GM21367 (cell line): ENCODE measurements around the gene MAN1C1.

Source experiments
- ATAC-seq: cut with Tn5 transposase; IDR thresholded peaks from one replicate; pipeline ENCODE4 v1.9.1; 2021; ENCODE audit not compliant: unreplicated experiment

The MAN1C1 gene

GRCh38 chr1:25613091-25613490, 3.5 kb upstream of the MAN1C1 start:
- no peak for ATAC-seq

GRCh38 chr1:25614501-25615171, 2.0 kb upstream of the MAN1C1 start:
- no peak for ATAC-seq

DNA sequence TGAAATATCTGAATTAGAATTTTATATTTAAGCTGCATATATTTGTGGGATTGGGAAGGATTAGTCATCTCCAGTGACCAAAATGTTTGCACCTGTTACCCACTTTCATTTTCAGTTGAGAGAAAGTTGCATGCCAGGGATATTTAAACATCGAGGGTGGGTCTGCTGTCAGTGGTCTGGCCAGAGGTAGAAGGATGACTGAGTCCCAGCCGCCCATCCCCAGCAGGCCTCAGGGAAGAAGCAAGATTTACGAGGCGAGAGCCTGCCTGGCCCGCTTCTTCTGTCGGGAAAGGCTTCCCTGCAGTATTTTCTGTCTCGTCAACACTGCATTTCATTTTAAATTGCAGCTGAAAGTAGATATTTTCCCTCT, 1.4 kb upstream of the MAN1C1 start:
- ATAC-seq, result no peak

- peak; percentile 8 for ATAC-seq
These were observed 962 bp upstream of the MAN1C1 start for GRCh38 chr1:25615563-25616094.

DNA sequence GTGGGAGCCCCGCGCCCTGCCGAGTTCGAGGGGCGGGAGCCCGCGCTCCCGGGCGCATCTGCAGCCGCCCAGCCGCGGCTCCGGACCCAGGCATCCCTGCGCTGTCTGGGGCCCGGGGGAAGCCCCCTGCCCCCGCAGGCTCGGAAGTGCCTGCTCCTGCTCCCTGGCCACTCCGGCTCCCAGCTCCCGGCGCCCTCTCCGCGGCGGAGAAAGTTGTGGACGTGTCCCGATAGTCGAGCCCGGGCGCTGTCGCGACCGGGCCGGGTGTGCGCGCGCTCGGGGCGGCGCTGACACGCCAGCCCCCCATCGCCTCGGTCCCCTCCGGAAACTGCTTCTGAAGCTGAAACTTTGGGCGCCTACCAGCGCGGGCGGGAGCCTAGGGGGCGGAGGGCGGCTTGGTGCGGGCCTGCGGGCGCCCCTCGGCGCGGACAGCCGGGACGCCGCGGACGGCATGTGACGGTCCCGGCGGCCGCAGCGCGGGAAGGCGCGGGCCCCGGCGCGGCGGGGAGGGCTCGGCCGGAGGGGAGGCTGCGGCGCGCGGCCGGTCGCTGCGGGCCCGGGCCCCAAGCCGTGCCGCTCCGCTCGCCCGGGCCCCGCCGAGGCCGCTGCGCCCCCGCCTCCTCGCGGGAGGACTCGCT, 515 bp downstream of the MAN1C1 start:
- no peak for ATAC-seq

- no peak for ATAC-seq
These were observed 1.2 kb downstream of the MAN1C1 start for GRCh38 chr1:25617625-25618432.

GRCh38 chr1:25618433-25618808, 1.8 kb downstream of the MAN1C1 start:
- no peak for ATAC-seq

DNA sequence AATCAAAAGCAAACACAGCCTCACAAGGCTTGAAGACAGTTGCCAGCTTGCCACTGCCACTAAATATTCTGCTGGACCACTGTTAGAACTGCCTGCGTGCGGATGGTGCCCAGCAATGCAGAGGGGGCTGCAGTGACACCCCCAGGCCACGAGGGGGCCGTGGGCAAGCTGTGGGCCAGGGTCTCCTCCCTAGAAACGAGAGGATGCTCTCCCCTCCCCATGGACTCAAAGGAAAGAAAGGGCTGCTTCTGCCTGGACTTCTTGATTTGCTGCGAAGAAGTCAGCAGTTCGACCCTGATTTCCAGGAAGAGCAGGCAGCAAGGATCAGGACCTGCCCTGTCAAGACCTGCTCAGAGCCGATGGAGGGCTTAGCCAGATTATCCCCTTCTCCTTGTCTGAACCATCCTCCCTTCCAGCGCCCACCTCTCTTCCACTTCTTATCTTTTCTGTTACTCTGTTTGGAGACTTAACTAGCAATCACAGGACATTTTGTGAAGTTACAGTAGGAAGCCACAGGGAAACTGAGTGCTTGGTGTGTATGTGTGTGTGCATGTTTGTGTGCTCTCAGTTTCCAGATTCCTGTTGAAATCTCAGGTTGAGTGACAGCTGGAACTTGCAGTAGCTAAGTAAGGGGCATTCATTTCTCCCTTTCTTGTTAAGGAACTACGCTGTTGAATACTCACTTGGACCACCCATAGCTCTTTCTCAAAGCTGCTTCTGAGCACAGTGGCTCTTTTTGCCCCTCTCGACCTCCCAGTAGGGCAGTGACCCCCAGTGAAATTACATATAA, 2.7 kb downstream of the MAN1C1 start:
- ATAC-seq, result no peak

DNA sequence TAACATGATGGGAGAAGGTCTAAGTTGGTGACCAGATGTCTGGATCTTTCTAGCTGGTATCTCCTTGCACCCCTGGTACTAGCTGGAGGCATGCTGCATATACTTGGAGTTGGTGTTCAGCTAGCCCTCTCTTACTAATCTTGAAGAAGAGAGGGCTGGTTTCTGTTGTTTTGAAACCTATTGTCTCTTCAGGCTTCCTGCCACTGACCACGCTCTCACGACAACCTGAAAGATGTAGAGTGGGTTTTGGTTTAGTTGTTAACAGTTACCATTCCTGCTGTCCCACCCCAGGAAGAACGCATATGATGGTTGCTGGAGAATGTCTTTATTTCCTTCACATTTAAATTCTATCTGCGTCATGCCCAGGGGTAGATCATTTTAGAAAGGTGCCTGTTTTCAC, 3.6 kb downstream of the MAN1C1 start:
- no peak for ATAC-seq

DNA sequence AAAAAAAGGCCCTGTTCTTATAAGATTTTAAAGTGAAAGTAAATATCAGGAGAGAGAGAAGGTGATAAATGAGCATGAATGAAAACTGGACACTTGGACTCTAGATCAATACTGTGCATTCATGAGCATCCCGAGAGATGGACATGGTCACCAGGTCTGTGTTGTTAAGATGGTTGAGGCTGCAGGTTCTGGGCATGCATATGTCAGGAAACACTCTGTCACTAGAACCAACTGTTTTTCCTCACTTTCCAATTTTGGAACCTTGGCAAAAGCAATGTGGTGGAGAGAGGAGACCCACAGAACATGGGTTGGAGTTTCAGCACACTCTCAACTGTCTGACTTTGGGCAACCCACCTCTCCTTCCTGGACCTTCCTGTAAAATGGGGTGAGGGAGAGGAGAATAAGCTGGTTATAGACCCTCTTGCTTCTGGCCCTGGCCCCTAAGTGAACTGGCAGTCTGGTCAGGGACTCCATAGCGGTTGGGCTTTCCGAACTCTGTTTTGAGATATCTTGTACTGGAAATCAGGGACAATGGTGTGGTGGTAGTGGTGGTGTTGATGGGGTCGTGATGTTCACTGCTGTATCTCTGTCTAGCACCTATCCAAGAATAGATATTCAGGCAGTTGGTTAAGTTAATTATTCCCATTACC, 4.2 kb downstream of the MAN1C1 start:
- ATAC-seq, result no peak

DNA sequence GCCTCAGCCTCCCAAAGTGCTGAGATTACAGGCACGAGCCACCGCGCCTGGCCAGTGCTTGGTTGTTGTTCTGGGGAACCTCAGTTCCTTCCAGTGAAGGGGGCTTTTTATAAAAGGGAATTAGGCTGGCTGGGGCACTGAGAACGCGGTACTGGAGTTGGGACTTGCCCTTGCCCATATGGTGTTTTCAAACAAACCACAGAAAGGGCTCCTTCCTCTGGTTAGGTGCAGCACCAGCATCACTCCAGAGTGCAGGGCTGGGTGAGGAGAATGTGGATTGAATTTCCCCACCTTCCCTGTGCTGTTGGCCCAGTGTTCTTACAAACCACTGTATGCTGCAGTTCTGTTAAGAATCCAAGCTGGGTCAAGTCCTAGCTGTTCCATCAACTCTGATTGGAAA, 5.3 kb downstream of the MAN1C1 start:
- ATAC-seq, result no peak

DNA sequence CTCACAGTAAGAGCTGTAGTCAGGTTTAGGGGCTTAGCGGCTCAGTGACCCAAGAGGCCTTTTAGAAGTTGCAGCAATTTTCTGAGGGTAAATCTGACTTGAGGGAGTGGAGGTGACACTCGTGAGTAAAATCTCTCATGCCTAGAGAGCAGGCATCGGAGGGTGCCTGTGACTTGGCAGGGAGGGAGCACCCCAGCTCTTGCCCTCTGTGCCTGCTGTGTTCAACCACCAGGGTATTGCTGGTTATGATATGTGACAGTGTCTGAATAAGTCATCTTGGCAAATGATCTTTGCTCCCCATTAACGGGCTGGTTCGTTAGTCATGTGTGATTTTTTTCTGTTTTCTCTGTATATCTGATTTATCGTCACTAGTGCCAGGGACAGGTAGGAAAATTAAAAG, 5.9 kb downstream of the MAN1C1 start:
- ATAC-seq, result no peak

DNA sequence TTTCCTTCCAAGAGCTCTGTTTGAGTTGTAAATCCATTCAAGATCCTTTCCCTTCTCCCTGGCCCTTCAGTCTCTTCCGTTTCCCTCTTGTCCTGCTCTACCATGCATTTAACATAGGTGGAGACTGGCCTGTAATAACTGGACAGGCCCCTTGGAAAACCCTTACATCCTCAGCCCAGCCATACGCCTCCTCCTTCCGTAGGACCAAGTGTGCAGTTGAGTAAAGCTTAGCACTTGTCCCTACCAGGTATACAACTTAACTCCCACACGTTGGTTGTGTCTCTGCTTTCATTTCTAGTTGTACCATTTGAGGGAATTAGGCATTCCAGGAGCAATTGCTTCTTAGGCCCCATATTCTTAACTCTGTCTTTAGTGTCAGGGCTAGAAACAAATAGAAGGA, 6.4 kb downstream of the MAN1C1 start:
- no peak for ATAC-seq

- no peak for ATAC-seq
These were observed 7.1 kb downstream of the MAN1C1 start for GRCh38 chr1:25623731-25624130.

DNA sequence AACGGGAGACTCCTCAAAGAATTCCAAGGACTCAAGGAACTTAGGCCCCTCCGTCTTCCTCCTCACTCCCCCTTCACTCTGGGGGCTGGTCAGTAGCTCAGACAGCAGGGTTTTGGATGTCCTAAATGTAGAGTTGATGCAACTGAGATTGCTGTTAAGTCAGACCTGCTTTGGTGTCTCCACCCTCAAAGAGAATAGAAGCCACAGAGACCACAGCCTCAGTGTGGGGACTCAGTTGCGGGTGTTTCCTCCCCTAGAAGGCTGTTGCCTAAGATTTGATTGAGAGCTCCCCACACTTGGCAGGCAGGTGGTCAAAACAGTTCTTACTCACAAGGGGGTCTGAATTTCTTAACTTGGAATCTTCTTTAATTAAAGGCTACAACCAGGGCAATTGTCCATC, 7.6 kb downstream of the MAN1C1 start:
- no peak for ATAC-seq

DNA sequence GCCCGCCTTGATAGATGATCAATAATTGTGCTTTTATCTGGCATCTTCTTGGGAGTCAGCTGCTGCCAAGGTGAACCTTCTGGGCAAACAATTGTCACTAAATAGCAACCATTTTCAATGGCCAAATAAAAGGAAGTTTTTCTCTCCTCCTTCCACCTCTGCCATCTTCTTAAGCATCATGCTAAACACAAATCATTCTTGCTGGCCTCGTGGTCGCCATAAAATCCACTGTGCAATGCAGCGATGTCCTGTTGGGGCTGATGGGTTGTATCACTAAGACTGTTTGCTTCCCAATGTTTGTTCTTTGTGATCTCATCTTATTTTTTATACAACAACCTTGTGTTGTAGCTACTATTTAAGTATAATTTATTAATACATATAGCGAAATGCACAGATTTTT, 8.0 kb downstream of the MAN1C1 start:
- ATAC-seq, result no peak

DNA sequence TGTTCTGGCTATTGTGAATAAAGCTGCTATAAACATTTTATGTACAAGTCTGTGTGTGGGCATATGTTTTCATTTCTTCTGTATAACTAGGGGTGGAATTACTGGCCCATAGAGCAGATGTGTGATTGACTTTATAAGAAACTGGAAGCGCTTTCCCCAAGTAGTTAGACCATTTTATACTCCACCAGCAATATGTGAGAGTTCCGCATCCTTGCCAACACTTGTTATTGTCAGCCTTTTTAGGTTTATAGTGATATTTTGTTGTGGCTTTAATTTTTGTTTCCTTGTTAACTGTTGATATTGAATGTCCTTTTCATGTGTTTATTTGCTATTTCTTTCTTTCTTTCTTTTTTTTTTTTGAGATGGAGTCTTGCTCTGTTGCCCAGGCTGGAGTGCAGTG, 9.4 kb downstream of the MAN1C1 start:
- no peak for ATAC-seq

GRCh38 chr1:25628741-25629421, 12.3 kb downstream of the MAN1C1 start:
- ATAC-seq, result no peak

GRCh38 chr1:25629836-25630235, 13.2 kb downstream of the MAN1C1 start:
- no peak for ATAC-seq
